HG03060 (cell line): ENCODE data around the gene ZBTB46.

Experiments
- ATAC-seq: cut with Tn5 transposase; IDR thresholded peaks from one replicate; pipeline ENCODE4 v1.9.1; 2021; ENCODE audit warnings: low read depth, moderate number of reproducible peaks; ENCODE audit not compliant: unreplicated experiment

ZBTB46 gene

GRCh38 chr20:63771046-63771707, 59.9 kb downstream of the ZBTB46 start:
- no peak for ATAC-seq

GRCh38 chr20:63769891-63770474, 61.1 kb downstream of the ZBTB46 start:
- ATAC-seq, result no peak

GRCh38 chr20:63768591-63769515, 62.2 kb downstream of the ZBTB46 start:
- ATAC-seq, result no peak

- ATAC-seq, result no peak
Observed at GRCh38 chr20:63767886-63768285, 63.2 kb downstream of the ZBTB46 start.

GRCh38 chr20:63767456-63767855, 63.6 kb downstream of the ZBTB46 start:
- no peak for ATAC-seq

- no peak for ATAC-seq
Observed at GRCh38 chr20:63766695-63767426, 64.2 kb downstream of the ZBTB46 start.

- ATAC-seq, result no peak
Observed at GRCh38 chr20:63765902-63766301, 65.2 kb downstream of the ZBTB46 start.

- no peak for ATAC-seq
Observed at GRCh38 chr20:63765082-63765873, 65.8 kb downstream of the ZBTB46 start.

GRCh38 chr20:63759377-63759901, 71.6 kb downstream of the ZBTB46 start:
- no peak for ATAC-seq

GRCh38 chr20:63758152-63758551, 72.9 kb downstream of the ZBTB46 start:
- no peak for ATAC-seq

GRCh38 chr20:63756648-63756991, 74.4 kb downstream of the ZBTB46 start:
- ATAC-seq, result no peak

GRCh38 chr20:63755933-63756647, 75.0 kb downstream of the ZBTB46 start:
- no peak for ATAC-seq

GRCh38 chr20:63754008-63754407, 77.1 kb downstream of the ZBTB46 start:
- ATAC-seq, result no peak

GRCh38 chr20:63753381-63753780, 77.7 kb downstream of the ZBTB46 start:
- no peak for ATAC-seq

- ATAC-seq, result no peak
Observed at GRCh38 chr20:63752411-63753101, 78.5 kb downstream of the ZBTB46 start.

- no peak for ATAC-seq
Observed at GRCh38 chr20:63751471-63752271, 79.4 kb downstream of the ZBTB46 start.

GRCh38 chr20:63750807-63751470, 80.1 kb downstream of the ZBTB46 start:
- ATAC-seq, result no peak
